PC-3 (cell line): ENCODE results near the gene PHC3. TPM values are rescaled to one million over a fixed set of nuclear protein-coding genes. Genes with fewer than 3 reads are reported as not detected.

Source experiments
- ATAC-seq: fragments of 200-7000 bp; cut with Tn5 transposase; 2 replicates; pipeline ENCODE4 v1.9.1; 2020; ENCODE audit warnings: mild to moderate bottlenecking, moderate library complexity
- BruUV-seq: library from RNA; stranded (reverse); fragments of 400-500 nt; replicated peaks from 2 replicates; lab custom pipeline; 2021; lab: Mats Ljungman, UMichigan
- CTCF ChIA-PET: fragments of 300-600 bp; sonication (Branson Sonifier 250); formaldehyde crosslinking; loops from one replicate; lab custom pipeline; 2022; ENCODE audit warnings: antibody characterized with exemption; lab: Charles Lee
- POLR2A ChIA-PET: fragments of 300-600 bp; sonication (Branson Sonifier 250); formaldehyde crosslinking; loops from one replicate; lab custom pipeline; 2022; ENCODE audit warnings: antibody characterized with exemption; ENCODE audit not compliant: unreplicated experiment; lab: Charles Lee
- DNase-seq: peaks from one replicate; pipeline ENCODE4 v3.0.0-alpha.2; 2015
- H2AFZ ChIP-seq: fragments of 300-600 bp; sonication (generic); 2 replicates; pipeline ENCODE4 v1.6.0; 2016; ENCODE audit warnings: antibody characterized with exemption, low read length
- H3F3A ChIP-seq: fragments of 300-600 bp; sonication (generic); one replicate; pipeline ENCODE4 v1.6.0; 2017; ENCODE audit warnings: antibody characterized with exemption, low read length, control low read depth, mild to moderate bottlenecking; ENCODE audit not compliant: unreplicated experiment
- H3K27ac ChIP-seq: fragments of 300-600 bp; sonication (generic); 2 replicates; pipeline ENCODE4 v1.5.1; 2016; ENCODE audit warnings: mild to moderate bottlenecking, low read length
- H3K27me3 ChIP-seq: fragments of 300-600 bp; sonication (generic); 2 replicates; pipeline ENCODE4 v1.6.1; 2016; ENCODE audit warnings: low read length, mixed read lengths
- H3K36me3 ChIP-seq: fragments of 300-600 bp; sonication (generic); 2 replicates; pipeline ENCODE4 v1.6.1; 2016; ENCODE audit warnings: low read depth, mixed run types, low read length, mixed read lengths
- H3K4me1 ChIP-seq: fragments of 300-600 bp; sonication (generic); 2 replicates; pipeline ENCODE4 v1.5.1; 2016; ENCODE audit warnings: low read length; ENCODE audit not compliant: insufficient read depth
- H3K4me2 ChIP-seq: fragments of 300-600 bp; sonication (generic); 2 replicates; pipeline ENCODE4 v1.6.0; 2016; ENCODE audit warnings: low read length
- H3K4me3 ChIP-seq: fragments of 300-600 bp; sonication (generic); 2 replicates; pipeline ENCODE4 v1.5.1; 2016; ENCODE audit warnings: mild to moderate bottlenecking, low read length, mixed read lengths
- H3K79me2 ChIP-seq: fragments of 300-600 bp; sonication (generic); 2 replicates; pipeline ENCODE4 v1.6.1; 2017; ENCODE audit warnings: low read length, mixed read lengths
- H3K9ac ChIP-seq: fragments of 300-600 bp; sonication (generic); 2 replicates; pipeline ENCODE4 v1.6.0; 2016; ENCODE audit warnings: mild to moderate bottlenecking, low read length
- H3K9me2 ChIP-seq: fragments of 300-600 bp; sonication (generic); replicated peaks from 2 replicates; pipeline ENCODE4 v1.6.1; 2016; ENCODE audit warnings: mixed run types, low read length, mixed read lengths
- H3K9me3 ChIP-seq: fragments of 300-600 bp; sonication (generic); 2 replicates; pipeline ENCODE4 v1.6.1; 2016; ENCODE audit warnings: low read length, mixed read lengths
- H4K20me1 ChIP-seq: fragments of 300-600 bp; sonication (generic); 2 replicates; pipeline ENCODE4 v1.6.1; 2016; ENCODE audit warnings: low read length, mixed read lengths
- EZH2 ChIP-seq: fragments of 300-600 bp; sonication (generic); IDR thresholded peaks from one replicate; pipeline ENCODE4 v1.6.1; 2017; ENCODE audit warnings: antibody characterized with exemption, mild to moderate bottlenecking, low read length; ENCODE audit not compliant: unreplicated experiment
- EZH2phosphoT487 ChIP-seq: fragments of 300-600 bp; sonication (generic); IDR thresholded peaks from 2 replicates; pipeline ENCODE4 v1.6.1; 2018; ENCODE audit warnings: mild to moderate bottlenecking, antibody characterized with exemption, low read length, borderline replicate concordance
- intact Hi-C: fragments of 100-400 bp; cut with micrococcal nuclease; formaldehyde crosslinking; loops from 2 replicates; pipeline ENCODE4 v1.9.0; 2023
- total RNA-seq: library from RNA; depleted of rRNA; stranded (reverse); fragments of >200 nt; gene quantifications from 2 replicates; pipeline ENCODE4 v1.2.3, GENCODE V29; 2014
- TF ChIP-seq, protein P1 (sequence below): fragments of 300-600 bp; sonication (generic); conservative IDR thresholded peaks from 2 replicates; pipeline ENCODE4 v1.5.1; 2017; ENCODE audit warnings: antibody characterized with exemption, low read depth, mild to moderate bottlenecking, low read length

PHC3 gene
- total RNA-seq, 1 experiment from 2014 or later, result 7.5 TPM

DNA sequence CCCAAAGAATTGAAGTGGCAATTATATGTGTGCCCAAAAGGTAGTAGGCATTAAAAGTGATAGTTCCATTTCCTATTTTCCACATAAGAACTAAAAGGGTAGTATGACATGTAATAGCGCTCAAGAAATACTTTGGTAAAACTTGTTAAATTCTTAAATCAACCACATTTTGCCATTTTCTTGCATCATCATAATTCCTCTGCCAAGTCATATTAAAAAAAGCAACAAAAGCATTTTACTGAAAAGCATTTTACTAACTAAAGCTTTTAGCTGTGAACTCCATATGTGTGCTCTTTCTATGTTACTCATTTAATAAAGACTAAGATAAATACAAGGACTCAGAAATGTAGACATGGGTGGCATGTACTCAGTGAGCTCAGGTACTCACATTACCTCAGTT lies 73.6 kb downstream of the PHC3 start:
- intact Hi-C loops, result no loop called here
- H3K4me3 ChIP-seq, result no peak overlapping the region
- BruUV-seq, result no TSS peak
- H3K4me2 ChIP-seq, result no peak overlapping the region
- no peak overlapping the region for H3K9ac ChIP-seq
- POLR2A ChIA-PET, result no interaction called here
- H3K79me2 ChIP-seq, result no peaks in the 10 kb centered on the region
- H3K9me2 ChIP-seq, result no peaks in the 10 kb centered on the region
- ATAC-seq, result no peak
- TF ChIP-seq EZH2phosphoT487 (no peak), EZH2 (no peak)
- TF ChIP-seq, protein P1, sequence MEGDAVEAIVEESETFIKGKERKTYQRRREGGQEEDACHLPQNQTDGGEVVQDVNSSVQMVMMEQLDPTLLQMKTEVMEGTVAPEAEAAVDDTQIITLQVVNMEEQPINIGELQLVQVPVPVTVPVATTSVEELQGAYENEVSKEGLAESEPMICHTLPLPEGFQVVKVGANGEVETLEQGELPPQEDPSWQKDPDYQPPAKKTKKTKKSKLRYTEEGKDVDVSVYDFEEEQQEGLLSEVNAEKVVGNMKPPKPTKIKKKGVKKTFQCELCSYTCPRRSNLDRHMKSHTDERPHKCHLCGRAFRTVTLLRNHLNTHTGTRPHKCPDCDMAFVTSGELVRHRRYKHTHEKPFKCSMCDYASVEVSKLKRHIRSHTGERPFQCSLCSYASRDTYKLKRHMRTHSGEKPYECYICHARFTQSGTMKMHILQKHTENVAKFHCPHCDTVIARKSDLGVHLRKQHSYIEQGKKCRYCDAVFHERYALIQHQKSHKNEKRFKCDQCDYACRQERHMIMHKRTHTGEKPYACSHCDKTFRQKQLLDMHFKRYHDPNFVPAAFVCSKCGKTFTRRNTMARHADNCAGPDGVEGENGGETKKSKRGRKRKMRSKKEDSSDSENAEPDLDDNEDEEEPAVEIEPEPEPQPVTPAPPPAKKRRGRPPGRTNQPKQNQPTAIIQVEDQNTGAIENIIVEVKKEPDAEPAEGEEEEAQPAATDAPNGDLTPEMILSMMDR, result no peak
- H3K4me1 ChIP-seq, result no peaks in the 10 kb centered on the region
- H2AFZ ChIP-seq, result no peak overlapping the region
- CTCF ChIA-PET, result no interaction called here
- no peak overlapping the region for H3K27ac ChIP-seq
- peaks cover 17% of the 10 kb centered on the region for H3K36me3 ChIP-seq
- no peaks in the 10 kb centered on the region for H3K9me3 ChIP-seq
- no peaks in the 10 kb centered on the region for H3K27me3 ChIP-seq
- no peaks in the 10 kb centered on the region for H4K20me1 ChIP-seq
- H3F3A ChIP-seq, result no peaks in the 10 kb centered on the region
- DNase-seq, result no peak

DNA sequence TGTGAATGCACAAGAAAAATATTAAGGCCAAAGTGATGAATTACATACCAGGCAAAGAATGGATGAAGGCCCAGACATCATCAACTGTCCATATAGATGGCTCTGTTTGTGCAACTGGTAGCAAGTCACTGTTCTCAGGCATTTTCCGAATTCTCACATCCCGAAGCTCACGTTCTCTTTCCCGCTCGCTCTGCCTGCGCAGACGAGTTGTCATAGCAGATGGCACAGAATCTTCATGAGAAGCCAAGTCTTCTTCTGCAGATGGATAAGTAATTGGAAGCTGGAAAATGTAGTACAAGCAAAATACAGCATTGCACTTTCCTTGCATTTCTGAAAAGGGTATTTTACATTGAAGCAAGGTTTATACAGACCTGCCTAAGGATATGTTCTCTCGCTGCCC lies 79.1 kb downstream of the PHC3 start:
- BruUV-seq, result no TSS peak
- Histone ChIP-seq H4K20me1 (no peaks in the 10 kb centered on the region), H3K79me2 (no peaks in the 10 kb centered on the region), H3K27ac (no peak overlapping the region), H3K4me1 (no peaks in the 10 kb centered on the region), H3K4me3 (no peak overlapping the region), H3K9ac (no peak overlapping the region), H2AFZ (no peak overlapping the region), H3K4me2 (no peak overlapping the region), H3F3A (no peaks in the 10 kb centered on the region), H3K9me3 (no peaks in the 10 kb centered on the region), H3K27me3 (no peaks in the 10 kb centered on the region), H3K9me2 (no peaks in the 10 kb centered on the region), H3K36me3 (peaks cover 51% of the 10 kb centered on the region)
- POLR2A ChIA-PET, result no interaction called here
- no peak for TF ChIP-seq EZH2phosphoT487
- TF ChIP-seq, protein P1, result no peak
- no peak for TF ChIP-seq EZH2
- intact Hi-C loops, result no loop called here
- CTCF ChIA-PET, result no interaction called here
- no peak for DNase-seq
- no peak for ATAC-seq

DNA sequence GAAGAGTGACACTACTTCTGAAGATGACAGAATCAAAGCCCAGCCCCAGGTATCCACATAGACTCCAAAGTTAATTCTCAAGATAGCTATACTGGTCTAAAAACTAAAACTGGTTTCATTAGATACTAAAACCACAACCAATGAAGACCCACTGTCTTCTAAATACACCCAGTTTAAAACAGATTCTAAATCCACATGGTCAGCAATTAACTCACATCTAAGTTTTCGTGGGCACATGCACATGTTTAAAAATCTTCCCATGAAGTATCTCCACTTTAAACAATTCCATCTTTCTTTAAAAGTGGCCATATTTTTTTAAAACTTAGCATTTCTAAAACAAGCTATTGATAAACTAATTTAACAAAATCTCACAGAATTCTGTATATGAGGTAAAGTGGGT lies 80.6 kb downstream of the PHC3 start:
- H3K4me1 ChIP-seq, result no peaks in the 10 kb centered on the region
- no peaks in the 10 kb centered on the region for H3K79me2 ChIP-seq
- no peak overlapping the region for H3K9ac ChIP-seq
- no peak overlapping the region for H3K4me3 ChIP-seq
- H3K27ac ChIP-seq, result no peak overlapping the region
- POLR2A ChIA-PET, result no interaction called here
- ATAC-seq (no peak), DNase-seq (no peak)
- no peaks in the 10 kb centered on the region for H3K9me2 ChIP-seq
- no TSS peak for BruUV-seq
- no peaks in the 10 kb centered on the region for H3F3A ChIP-seq
- intact Hi-C loops, result no loop called here
- no peaks in the 10 kb centered on the region for H4K20me1 ChIP-seq
- CTCF ChIA-PET, result interaction anchor here (0.6 kb wide), 1 partner anchor 11 kb away, joined by 3 read pairs; no protein-coding TSS in a partner anchor
- H2AFZ ChIP-seq, result no peak overlapping the region
- H3K9me3 ChIP-seq, result no peaks in the 10 kb centered on the region
- TF ChIP-seq EZH2 (no peak), EZH2phosphoT487 (no peak)
- TF ChIP-seq, protein P1, result no peak
- H3K36me3 ChIP-seq, result peaks cover 60% of the 10 kb centered on the region
- no peak overlapping the region for H3K4me2 ChIP-seq
- no peaks in the 10 kb centered on the region for H3K27me3 ChIP-seq
